Neuronal stem cell (in vitro differentiated cells): ENCODE data around the gene MED17.

ENCODE experiments used
- DNase-seq: peaks from one replicate; pipeline ENCODE4 v3.0.0-alpha.2; 2013; ENCODE audit warnings: low spot score
- H2AFZ ChIP-seq: one replicate; pipeline ENCODE4 v1.6.1; 2013; ENCODE audit warnings: mild to moderate bottlenecking, low read length, inconsistent platforms
- H2AK5ac ChIP-seq: 2 replicates; pipeline ENCODE4 v1.6.1; 2013; ENCODE audit warnings: low read depth, mild to moderate bottlenecking, inconsistent platforms, low read length, moderate library complexity, mixed read lengths
- H2BK120ac ChIP-seq: 2 replicates; pipeline ENCODE4 v1.6.1; 2013; ENCODE audit warnings: low read depth, mild to moderate bottlenecking, inconsistent platforms, low read length, moderate library complexity, mixed read lengths
- H2BK12ac ChIP-seq: one replicate; pipeline ENCODE4 v1.6.1; 2013; ENCODE audit warnings: low read length, inconsistent platforms
- H2BK15ac ChIP-seq: 2 replicates; pipeline ENCODE4 v1.6.1; 2013; ENCODE audit warnings: mild to moderate bottlenecking, low read length, inconsistent platforms, mixed read lengths
- H2BK5ac ChIP-seq: one replicate; pipeline ENCODE4 v1.6.1; 2013; ENCODE audit warnings: inconsistent platforms, mild to moderate bottlenecking, low read length, moderate library complexity
- H3K14ac ChIP-seq: one replicate; pipeline ENCODE4 v1.6.1; 2013; ENCODE audit warnings: low read length, inconsistent platforms
- H3K18ac ChIP-seq: 2 replicates; pipeline ENCODE4 v1.6.1; 2013; ENCODE audit warnings: low read length, inconsistent platforms
- H3K23ac ChIP-seq: 2 replicates; pipeline ENCODE4 v1.6.1; 2013; ENCODE audit warnings: low read depth, mild to moderate bottlenecking, mixed read lengths, low read length, inconsistent platforms; ENCODE audit not compliant: poor library complexity
- H3K27ac ChIP-seq: replicated peaks from 3 replicates; pipeline ENCODE4 v1.5.1; 2013; ENCODE audit warnings: low read length, inconsistent platforms
- H3K27me3 ChIP-seq, 3 experiments: 2 replicates each; pipeline ENCODE4 v1.6.1; 2013; ENCODE audit warnings: low read length in 3 of 3, mild to moderate bottlenecking in 2 of 3, inconsistent platforms in 1 of 3, low read depth in 1 of 3, mixed read lengths in 1 of 3, moderate library complexity in 1 of 3; ENCODE audit not compliant: control insufficient read depth in 3 of 3, insufficient read depth in 3 of 3
- H3K36me3 ChIP-seq, 2 donors: replicated peaks in 1 of 2; 2 replicates each; pipeline ENCODE4 v1.6.1; 2013; ENCODE audit warnings: low read length in 2 of 2; ENCODE audit not compliant: control insufficient read depth in 2 of 2, insufficient read depth in 2 of 2
- H3K4ac ChIP-seq: 2 replicates; pipeline ENCODE4 v1.6.1; 2013; ENCODE audit warnings: inconsistent platforms, mild to moderate bottlenecking, low read length, moderate library complexity
- H3K4me1 ChIP-seq, 2 donors: 1 replicate in 1 of 2; 2 replicates in 1 of 2; pipeline ENCODE4 v1.6.1; 2013; ENCODE audit warnings: low read length in 2 of 2, low read depth in 1 of 2; ENCODE audit not compliant: control insufficient read depth in 2 of 2, insufficient read depth in 1 of 2
- H3K4me2 ChIP-seq: one replicate; pipeline ENCODE4 v1.6.1; 2013; ENCODE audit warnings: mild to moderate bottlenecking, low read length, inconsistent platforms; ENCODE audit not compliant: insufficient read depth, poor library complexity, severe bottlenecking
- H3K4me3 ChIP-seq, 2 donors: 2 replicates each; pipeline ENCODE4 v1.5.1; 2013; ENCODE audit warnings: low read length in 2 of 2, mild to moderate bottlenecking in 2 of 2, inconsistent platforms in 1 of 2, moderate library complexity in 1 of 2
- H3K79me1 ChIP-seq: one replicate; pipeline ENCODE4 v1.6.1; 2013; ENCODE audit warnings: low read depth, mild to moderate bottlenecking, inconsistent platforms, low read length, moderate library complexity
- H3K9ac ChIP-seq: one replicate; pipeline ENCODE4 v1.6.1; 2013; ENCODE audit warnings: mild to moderate bottlenecking, low read depth, low read length, inconsistent platforms; ENCODE audit not compliant: poor library complexity
- H3K9me3 ChIP-seq, 2 donors: replicated peaks in 1 of 2; 2 replicates each; pipeline versions ENCODE3 to v1.6.1; 2013; ENCODE audit warnings: low read length in 2 of 2, mild to moderate bottlenecking in 2 of 2, inconsistent platforms in 1 of 2, low read depth in 1 of 2, mixed read lengths in 1 of 2, moderate library complexity in 1 of 2; ENCODE audit not compliant: control insufficient read depth in 2 of 2, insufficient read depth in 1 of 2
- H4K8ac ChIP-seq: one replicate; pipeline ENCODE4 v1.6.1; 2013; ENCODE audit warnings: low read depth, mild to moderate bottlenecking, inconsistent platforms, low read length, moderate library complexity
- H4K91ac ChIP-seq: one replicate; pipeline ENCODE4 v1.6.1; 2013; ENCODE audit warnings: low read length, low read depth, mild to moderate bottlenecking, inconsistent platforms; ENCODE audit not compliant: poor library complexity
- WGBS, 2 donors: extraction: QIAGEN DNeasy Blood & Tissue Kit; methylation state at CpG; one replicate each; pipeline ENCODE4 v1.1.7; 2013; ENCODE audit warnings: missing lambda C conversion rate in 2 of 2, mixed read lengths in 1 of 2; ENCODE audit not compliant: insufficient read length in 2 of 2, insufficient replicate concordance in 1 of 2; ENCODE audit errors: extremely low coverage in 2 of 2; 5-methylcytosine and 5-hydroxymethylcytosine counted together

MED17 gene

DNA sequence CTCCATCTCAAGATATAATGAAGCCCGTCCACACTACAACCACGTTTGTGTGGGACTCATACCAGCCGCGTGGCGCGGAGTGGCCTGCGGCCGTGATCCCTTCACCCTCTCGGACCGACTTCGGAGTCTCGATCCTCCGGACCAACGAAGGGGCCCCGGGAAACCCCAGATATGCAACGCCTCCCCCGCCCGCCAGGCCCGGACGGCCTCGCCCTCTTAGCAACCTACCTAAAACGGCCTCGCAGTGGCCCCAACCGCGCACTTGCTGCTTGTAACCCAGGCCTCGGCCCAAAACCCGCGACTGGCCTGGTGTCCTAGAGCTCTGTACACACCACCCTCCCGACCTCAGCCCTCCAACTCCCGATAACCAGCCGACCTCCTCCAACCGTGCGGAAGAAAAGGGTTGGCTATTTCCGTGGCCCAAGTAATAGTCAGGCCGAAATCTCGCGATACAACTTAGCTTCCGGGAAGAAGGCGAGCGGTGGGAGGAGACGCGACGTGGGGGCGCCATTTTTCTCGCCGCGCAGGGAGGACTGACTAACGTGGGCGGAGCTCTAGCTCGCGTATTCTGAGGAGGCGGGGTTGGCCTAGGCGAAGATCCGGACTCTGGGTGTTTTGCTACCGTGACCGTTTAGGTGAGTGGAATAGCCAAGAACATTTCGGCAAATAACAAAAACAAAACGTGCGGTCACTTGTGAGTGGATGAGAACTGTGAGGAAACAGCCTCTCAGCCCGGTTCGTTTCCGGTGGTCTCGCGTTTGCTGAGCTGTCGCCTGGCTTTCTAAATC is 42.8 kb upstream of the MED17 start, which contains the start of the genes C11orf54 and TAF1D:
TSS of gene C11orf54 (plus strand) at position 579 of the 788 bp plus-strand sequence. CDS start 5,722 bp downstream, outside the sequence.
TSS of gene TAF1D (minus strand) at position 402 of the 788 bp plus-strand sequence. CDS start 2,191 bp downstream, outside the sequence.
- no peaks in the 10 kb centered on the region for H3K27me3 ChIP-seq
- no peak within 1 kb of the TSS for H4K8ac ChIP-seq
- H2BK120ac ChIP-seq: no peak within 1 kb of the TSS
- H3K23ac ChIP-seq: peak within 1 kb of the TSS; percentile 95
- peak; percentile 97 for DNase-seq
- peak within 1 kb of the TSS; percentile 95 for H3K27ac ChIP-seq
- H3K9me3 ChIP-seq: no peaks in the 10 kb centered on the region
- peak within 1 kb of the TSS; percentile 97 for H3K18ac ChIP-seq
- H3K4ac ChIP-seq: no peak within 1 kb of the TSS
- H2BK5ac ChIP-seq: no peak within 1 kb of the TSS
- H3K4me2 ChIP-seq: peak within 1 kb of the TSS; percentile 47
- H3K14ac ChIP-seq: no peak within 1 kb of the TSS
- peak within 1 kb of the TSS; percentile 81 to 96 for H3K4me3 ChIP-seq
- H3K79me1 ChIP-seq: peaks cover 4% of the 10 kb centered on the region
- H2BK15ac ChIP-seq: no peak within 1 kb of the TSS
- H3K4me1 ChIP-seq: peaks cover 3 to 22% of the 10 kb centered on the region in 2 donors
- H4K91ac ChIP-seq: no peak within 1 kb of the TSS
- peaks cover 5 to 50% of the 10 kb centered on the region in 2 donors for H3K36me3 ChIP-seq
- H2AFZ ChIP-seq: peak within 1 kb of the TSS; percentile 91
- H2BK12ac ChIP-seq: no peak within 1 kb of the TSS
- WGBS, 2 donors: no CpG with 5 or more reads among the region's 65 CpGs
- H3K9ac ChIP-seq: peak within 1 kb of the TSS; percentile 92
- H2AK5ac ChIP-seq: peak within 1 kb of the TSS; percentile 2

DNA sequence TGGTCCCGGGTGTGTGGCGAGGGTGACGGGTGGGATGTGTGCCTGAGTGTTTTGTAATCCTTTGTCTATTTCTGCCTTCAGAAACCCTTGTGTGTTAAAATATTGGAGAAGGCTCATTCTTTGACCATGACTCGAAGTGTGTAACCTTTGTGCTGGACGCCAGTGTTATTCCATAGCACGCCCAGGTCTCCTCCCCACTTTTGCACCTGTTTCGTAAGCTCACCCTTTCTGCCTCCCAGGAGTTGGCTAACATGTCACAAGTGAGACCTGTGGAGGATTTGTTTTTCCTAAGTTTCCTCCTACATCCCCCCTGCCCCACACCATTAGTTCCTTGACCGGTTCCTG is 42.2 kb upstream of the MED17 start:
- no peaks in the 10 kb centered on the region for H3K27me3 ChIP-seq
- peak overlapping the region; percentile 91 for H2AFZ ChIP-seq
- H3K18ac ChIP-seq: no peak overlapping the region
- H3K4me2 ChIP-seq: peak overlapping the region; percentile 38
- H2BK12ac ChIP-seq: no peak overlapping the region
- H3K9ac ChIP-seq: no peak overlapping the region
- no peak overlapping the region for H4K91ac ChIP-seq
- H2BK120ac ChIP-seq: no peak overlapping the region
- WGBS, 2 donors: no CpG with 5 or more reads among the region's 8 CpGs
- no peak overlapping the region for H3K23ac ChIP-seq
- peak overlapping the region; percentile 81 to 96 for H3K4me3 ChIP-seq
- DNase-seq: no peak
- peaks cover 3 to 22% of the 10 kb centered on the region in 2 donors for H3K4me1 ChIP-seq
- H3K4ac ChIP-seq: no peak overlapping the region
- H2AK5ac ChIP-seq: no peak overlapping the region
- H3K79me1 ChIP-seq: peaks cover 4% of the 10 kb centered on the region
- H3K36me3 ChIP-seq: peaks cover 5 to 44% of the 10 kb centered on the region in 2 donors
- H4K8ac ChIP-seq: no peak overlapping the region
- no peak overlapping the region for H3K27ac ChIP-seq
- no peak overlapping the region for H2BK5ac ChIP-seq
- no peak overlapping the region for H3K14ac ChIP-seq
- H3K9me3 ChIP-seq: no peaks in the 10 kb centered on the region
- no peak overlapping the region for H2BK15ac ChIP-seq

DNA sequence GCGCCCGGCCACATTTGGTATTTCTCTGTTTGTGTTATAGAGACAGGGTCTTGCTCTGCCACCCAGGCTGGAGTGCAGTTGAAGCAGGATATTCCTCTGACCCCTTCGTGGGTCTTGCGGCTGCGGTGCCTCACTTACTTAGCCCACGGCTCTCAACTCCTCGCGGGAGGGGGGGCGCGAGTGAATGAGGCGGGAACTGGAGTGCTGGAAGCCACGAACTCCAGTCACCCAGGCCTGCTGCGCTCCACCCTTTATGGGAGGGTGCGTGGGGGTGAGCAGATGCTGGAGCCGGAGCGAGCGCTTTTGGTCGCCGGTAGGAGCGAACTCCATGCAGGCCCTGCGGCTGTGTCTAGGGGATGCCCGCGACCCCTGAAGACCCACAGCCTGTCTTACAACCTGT is 40.8 kb upstream of the MED17 start:
- Histone ChIP-seq H2BK120ac (no peak overlapping the region), H4K8ac (no peak overlapping the region), H3K79me1 (peaks cover 4% of the 10 kb centered on the region), H3K14ac (peak overlapping the region; percentile 33), H3K23ac (no peak overlapping the region), H2AFZ (no peak overlapping the region), H2AK5ac (no peak overlapping the region), H2BK12ac (no peak overlapping the region), H2BK5ac (no peak overlapping the region), H3K36me3 (peaks cover 3 to 30% of the 10 kb centered on the region in 2 donors), H3K4me1 (peaks cover 3 to 16% of the 10 kb centered on the region in 2 donors), H3K9me3 (no peaks in the 10 kb centered on the region), H3K9ac (no peak overlapping the region), H3K27me3 (no peaks in the 10 kb centered on the region), H3K4ac (no peak overlapping the region), H3K4me3 (no peak overlapping the region), H2BK15ac (no peak overlapping the region), H3K27ac (no peak overlapping the region), H3K18ac (no peak overlapping the region), H4K91ac (no peak overlapping the region), H3K4me2 (peak overlapping the region; percentile 4)
- WGBS, 2 donors: no CpG with 5 or more reads among the region's 23 CpGs
- no peak for DNase-seq

DNA sequence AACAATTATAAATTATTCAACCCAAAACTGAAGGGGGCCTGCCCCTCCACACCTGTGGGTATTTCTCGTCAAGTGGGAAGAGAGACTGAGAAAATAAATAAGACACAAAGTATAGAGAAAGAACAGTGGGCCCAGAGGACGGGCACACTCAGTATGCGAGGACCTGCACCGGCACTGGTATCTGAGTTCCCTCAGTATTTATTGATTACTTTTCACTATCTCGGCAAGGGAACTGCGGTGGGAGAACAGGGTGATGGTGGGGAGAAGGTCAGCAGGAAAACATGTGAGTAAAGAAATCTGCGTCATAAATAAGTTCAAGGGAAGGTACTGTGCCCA is 39.4 kb upstream of the MED17 start:
- Histone ChIP-seq H3K9me3 (no peaks in the 10 kb centered on the region), H4K91ac (no peak overlapping the region), H3K4me1 (peaks cover 0 to 4% of the 10 kb centered on the region in 2 donors), H3K27me3 (no peaks in the 10 kb centered on the region), H3K14ac (no peak overlapping the region), H3K4ac (no peak overlapping the region), H2AFZ (no peak overlapping the region), H2AK5ac (no peak overlapping the region), H3K27ac (no peak overlapping the region), H3K79me1 (peaks cover 4% of the 10 kb centered on the region), H2BK5ac (no peak overlapping the region), H3K36me3 (peaks cover 0 to 23% of the 10 kb centered on the region in 2 donors), H3K9ac (no peak overlapping the region), H3K23ac (no peak overlapping the region), H2BK120ac (no peak overlapping the region), H3K4me3 (no peak overlapping the region), H3K4me2 (no peak overlapping the region), H2BK15ac (no peak overlapping the region), H4K8ac (no peak overlapping the region), H2BK12ac (no peak overlapping the region), H3K18ac (no peak overlapping the region)
- WGBS, 2 donors: no CpG with 5 or more reads among the region's 7 CpGs
- no peak for DNase-seq
